Testis (tissue), 2 donors: Measurements from ENCODE around the gene CTXND1.

Experiments used
- CTCF ChIP-seq, 3 experiments: fragments of 450-650 bp in 2 of 3; fragments of 200-600 bp in 1 of 3; sonication (generic) in 1 of 3; IDR thresholded peaks; one replicate each; pipeline ENCODE4 v1.5.1; 2016 to 2019; ENCODE audit warnings: antibody characterized with exemption in 3 of 3, mild to moderate bottlenecking in 2 of 3, moderate library complexity in 1 of 3
- POLR2A ChIP-seq: fragments of 450-650 bp; IDR thresholded peaks from one replicate; pipeline ENCODE4 v1.6.1; 2017; ENCODE audit warnings: antibody characterized with exemption, mild to moderate bottlenecking, moderate library complexity

- no peak for TF ChIP-seq CTCF (IDR thresholded peaks at IDR 0.05)
- no peak for TF ChIP-seq POLR2A
These were observed 5.6 kb downstream of the CTXND1 start for GRCh38 chr15:80246425-80246894.
